Measurements from ENCODE around the gene MEGF6.

GRCh38 chr1:3584915-3585314, 26.4 kb downstream of the MEGF6 start:
- no peak for TF ChIP-seq BACH2 (CRISPR knock-in tag; IDR thresholded peaks at IDR 0.05; ENCODE audit: borderline replicate concordance)
- no peak for TF ChIP-seq ZFP3 (CRISPR knock-in tag; IDR thresholded peaks at IDR 0.05)
- no peak for TF ChIP-seq CSDC2 (CRISPR knock-in tag; IDR thresholded peaks at IDR 0.05)
- no peak for TF ChIP-seq POU6F1 (CRISPR knock-in tag; IDR thresholded peaks at IDR 0.05; ENCODE audit: borderline replicate concordance, low read depth)
- TF ChIP-seq ARNTL (CRISPR knock-in tag; IDR thresholded peaks at IDR 0.05; ENCODE audit: borderline replicate concordance, low read depth) = no peak
- TF ChIP-seq SNAI2 (CRISPR knock-in tag; IDR thresholded peaks at IDR 0.05) = no peak

Data from SK-N-SH treated with all-trans-retinoic acid at 6 μM for 48 hours (cell line).